Measurements from ENCODE around the gene SHB.

SHB gene

GRCh38 chr9:38041564-38042243 lies 27.3 kb downstream of the SHB start:
- no peak for DNase-seq

- no peak for DNase-seq
These were observed 28.9 kb downstream of the SHB start for GRCh38 chr9:38039907-38040682.

- no peak for DNase-seq
These were observed 29.7 kb downstream of the SHB start for GRCh38 chr9:38039090-38039906.

- no peak for DNase-seq
These were observed 30.5 kb downstream of the SHB start for GRCh38 chr9:38038307-38039089.

GRCh38 chr9:38037981-38038306 lies 31.1 kb downstream of the SHB start:
- no peak for DNase-seq

GRCh38 chr9:38036359-38037084 lies 32.5 kb downstream of the SHB start:
- no peak for DNase-seq

- no peak for DNase-seq
These were observed 33.2 kb downstream of the SHB start for GRCh38 chr9:38035873-38036272.

GRCh38 chr9:38033941-38034340 lies 35.1 kb downstream of the SHB start:
- no peak for DNase-seq

GRCh38 chr9:38032266-38033110 lies 36.5 kb downstream of the SHB start:
- DNase-seq: no peak

- no peak for DNase-seq
These were observed 37.4 kb downstream of the SHB start for GRCh38 chr9:38031594-38031993.

GRCh38 chr9:38030658-38031057 lies 38.4 kb downstream of the SHB start:
- DNase-seq: no peak

GRCh38 chr9:38029915-38030638 lies 39.0 kb downstream of the SHB start:
- no peak for DNase-seq

- DNase-seq: no peak
These were observed 41.3 kb downstream of the SHB start for GRCh38 chr9:38027714-38028113.

GRCh38 chr9:38026840-38027527 lies 42.0 kb downstream of the SHB start:
- no peak for DNase-seq

- DNase-seq: no peak
These were observed 42.8 kb downstream of the SHB start for GRCh38 chr9:38026021-38026809.

- no peak for DNase-seq
These were observed 43.9 kb downstream of the SHB start for GRCh38 chr9:38025166-38025565.

- DNase-seq: no peak
These were observed 44.9 kb downstream of the SHB start for GRCh38 chr9:38024036-38024681.

- no peak for DNase-seq
These were observed 45.4 kb downstream of the SHB start for GRCh38 chr9:38023661-38024035.

GRCh38 chr9:38022995-38023394 lies 46.0 kb downstream of the SHB start:
- DNase-seq: no peak

Measured in activated CD4-positive, alpha-beta T cell treated with anti-CD3 and anti-CD28 coated beads for 4 hours (primary cell).